HG02678 (cell line): ENCODE measurements around the gene KCNT2.

Source experiments
- ATAC-seq: cut with Tn5 transposase; IDR thresholded peaks from one replicate; pipeline ENCODE4 v1.9.1; 2021; ENCODE audit warnings: mild to moderate bottlenecking, moderate library complexity; ENCODE audit not compliant: unreplicated experiment

Gene KCNT2

GRCh38 chr1:196403803-196404690 lies 204.2 kb downstream of the KCNT2 start:
- no peak for ATAC-seq

GRCh38 chr1:196401891-196402290 lies 206.3 kb downstream of the KCNT2 start:
- ATAC-seq = no peak

- no peak for ATAC-seq
These were observed 206.8 kb downstream of the KCNT2 start for GRCh38 chr1:196401452-196401833.

- ATAC-seq = no peak
These were observed 207.5 kb downstream of the KCNT2 start for GRCh38 chr1:196400478-196401451.

GRCh38 chr1:196399713-196400112 lies 208.5 kb downstream of the KCNT2 start:
- ATAC-seq = no peak

- no peak for ATAC-seq
These were observed 214.5 kb downstream of the KCNT2 start for GRCh38 chr1:196393742-196394141.

GRCh38 chr1:196393282-196393681 lies 215.0 kb downstream of the KCNT2 start:
- ATAC-seq = no peak

- no peak for ATAC-seq
These were observed 220.5 kb downstream of the KCNT2 start for GRCh38 chr1:196387766-196388165.

- ATAC-seq = no peak
These were observed 223.1 kb downstream of the KCNT2 start for GRCh38 chr1:196385109-196385508.

GRCh38 chr1:196382383-196382782 lies 225.9 kb downstream of the KCNT2 start:
- no peak for ATAC-seq

- ATAC-seq = no peak
These were observed 226.7 kb downstream of the KCNT2 start for GRCh38 chr1:196381544-196381943.

- ATAC-seq = no peak
These were observed 227.9 kb downstream of the KCNT2 start for GRCh38 chr1:196380316-196380715.

- no peak for ATAC-seq
These were observed 230.4 kb downstream of the KCNT2 start for GRCh38 chr1:196377811-196378210.

- no peak for ATAC-seq
These were observed 231.5 kb downstream of the KCNT2 start for GRCh38 chr1:196376630-196377328.

- no peak for ATAC-seq
These were observed 234.4 kb downstream of the KCNT2 start for GRCh38 chr1:196373798-196374197.

GRCh38 chr1:196372896-196373536 lies 235.2 kb downstream of the KCNT2 start:
- peak; percentile 79 for ATAC-seq

GRCh38 chr1:196367838-196368237 lies 240.4 kb downstream of the KCNT2 start:
- ATAC-seq = no peak

- no peak for ATAC-seq
These were observed 241.3 kb downstream of the KCNT2 start for GRCh38 chr1:196366817-196367495.

- ATAC-seq = no peak
These were observed 247.0 kb downstream of the KCNT2 start for GRCh38 chr1:196361112-196361714.

- no peak for ATAC-seq
These were observed 250.3 kb downstream of the KCNT2 start for GRCh38 chr1:196357913-196358312.
